KMS-11 (cell line): ENCODE data around the gene PTPN5.
A peak's percentile ranks its signal among the peaks of the same experiment; 100 is the strongest.

Experiments
- H2AFZ ChIP-seq: fragments of 200-600 bp; sonication (generic); 2 replicates; pipeline ENCODE4 v1.6.1; 2016; ENCODE audit warnings: antibody characterized with exemption, mixed run types, low read depth
- H3K27ac ChIP-seq: fragments of 200-600 bp; sonication (generic); 2 replicates; pipeline ENCODE4 v1.6.1; 2016; ENCODE audit warnings: mild to moderate bottlenecking, mixed run types
- H3K27me3 ChIP-seq: fragments of 200-600 bp; sonication (generic); 2 replicates; pipeline ENCODE4 v1.6.1; 2017; ENCODE audit warnings: mild to moderate bottlenecking, low read depth, mixed run types, moderate library complexity; ENCODE audit not compliant: insufficient read depth
- H3K36me3 ChIP-seq: fragments of 200-600 bp; sonication (generic); 2 replicates; pipeline ENCODE4 v1.6.1; 2017; ENCODE audit warnings: mild to moderate bottlenecking, mixed run types; ENCODE audit not compliant: insufficient read depth
- H3K4me1 ChIP-seq: fragments of 200-600 bp; sonication (generic); 2 replicates; pipeline ENCODE4 v1.6.1; 2016; ENCODE audit warnings: mild to moderate bottlenecking, low read depth, mixed run types; ENCODE audit not compliant: poor library complexity, severe bottlenecking
- H3K4me2 ChIP-seq: fragments of 200-600 bp; sonication (generic); 2 replicates; pipeline ENCODE4 v1.7.0; 2016; ENCODE audit warnings: mild to moderate bottlenecking, mixed run types
- H3K4me3 ChIP-seq: fragments of 200-600 bp; sonication (generic); IDR thresholded peaks from 2 replicates; pipeline ENCODE4 v1.6.1; 2017; ENCODE audit warnings: low read depth, low read length, mixed read lengths; ENCODE audit not compliant: insufficient read depth
- H3K79me2 ChIP-seq: fragments of 200-600 bp; sonication (generic); 2 replicates; pipeline ENCODE4 v1.6.1; 2016; ENCODE audit warnings: low read depth, mixed run types; ENCODE audit not compliant: insufficient read depth
- H3K9ac ChIP-seq: fragments of 200-600 bp; sonication (generic); 2 replicates; pipeline ENCODE4 v1.6.1; 2016; ENCODE audit warnings: mild to moderate bottlenecking, mixed run types
- H4K20me1 ChIP-seq: fragments of 200-600 bp; sonication (generic); 2 replicates; pipeline ENCODE4 v1.6.1; 2016; ENCODE audit warnings: mild to moderate bottlenecking, mixed run types; ENCODE audit not compliant: insufficient read depth
- CTCF ChIP-seq: fragments of 200-600 bp; sonication (generic); conservative IDR thresholded peaks from 2 replicates; pipeline ENCODE4 v1.6.1; 2017; ENCODE audit warnings: low read depth, mild to moderate bottlenecking, antibody characterized with exemption, low read length, moderate library complexity, mixed read lengths

The PTPN5 gene

GRCh38 chr11:18768978-18769377 is 22.6 kb downstream of the PTPN5 start:
- Histone ChIP-seq H3K27ac (no peak overlapping the region), H3K27me3 (no peaks in the 10 kb centered on the region), H3K4me2 (peak overlapping the region; percentile 13; the same call in 1 of the 2 replicates), H3K4me1 (peaks cover 33% of the 10 kb centered on the region), H3K4me3 (no peak overlapping the region), H3K9ac (no peak overlapping the region), H2AFZ (no peak overlapping the region), H3K36me3 (no peaks in the 10 kb centered on the region), H4K20me1 (no peaks in the 10 kb centered on the region), H3K79me2 (no peaks in the 10 kb centered on the region)
- no peak for TF ChIP-seq CTCF

GRCh38 chr11:18768472-18768901 is 23.1 kb downstream of the PTPN5 start:
- Histone ChIP-seq H3K27ac (no peak overlapping the region), H3K4me3 (no peak overlapping the region), H3K27me3 (no peaks in the 10 kb centered on the region), H3K4me1 (peaks cover 33% of the 10 kb centered on the region), H2AFZ (peak overlapping the region; percentile 30; the same call in 1 of the 2 replicates), H3K36me3 (no peaks in the 10 kb centered on the region), H3K4me2 (no peak overlapping the region), H3K79me2 (no peaks in the 10 kb centered on the region), H3K9ac (no peak overlapping the region), H4K20me1 (no peaks in the 10 kb centered on the region)
- no peak for TF ChIP-seq CTCF

GRCh38 chr11:18766015-18766414 is 25.6 kb downstream of the PTPN5 start:
- no peaks in the 10 kb centered on the region for H4K20me1 ChIP-seq
- no peak overlapping the region for H3K27ac ChIP-seq
- no peak overlapping the region for H2AFZ ChIP-seq
- H3K27me3 ChIP-seq: no peaks in the 10 kb centered on the region
- H3K4me2 ChIP-seq: no peak overlapping the region
- no peak for TF ChIP-seq CTCF
- no peak overlapping the region for H3K9ac ChIP-seq
- H3K4me1 ChIP-seq: peaks cover 33% of the 10 kb centered on the region
- no peak overlapping the region for H3K4me3 ChIP-seq
- no peaks in the 10 kb centered on the region for H3K36me3 ChIP-seq
- no peaks in the 10 kb centered on the region for H3K79me2 ChIP-seq

- H3K27me3 ChIP-seq: no peaks in the 10 kb centered on the region
- H4K20me1 ChIP-seq: no peaks in the 10 kb centered on the region
- no peak overlapping the region for H2AFZ ChIP-seq
- H3K36me3 ChIP-seq: no peaks in the 10 kb centered on the region
- no peak for TF ChIP-seq CTCF
- H3K27ac ChIP-seq: no peak overlapping the region
- H3K4me3 ChIP-seq: no peak overlapping the region
- no peak overlapping the region for H3K9ac ChIP-seq
- no peak overlapping the region for H3K4me2 ChIP-seq
- H3K79me2 ChIP-seq: no peaks in the 10 kb centered on the region
- peaks cover 30% of the 10 kb centered on the region for H3K4me1 ChIP-seq
Observed at GRCh38 chr11:18765554-18765953, 26.0 kb downstream of the PTPN5 start.
